Body of pancreas (tissue), 4 donors: ENCODE results near the gene TPRA1.

Experiments
- CTCF ChIP-seq, 7 experiments: fragments of 450-650 bp in 4 of 7; fragments of 200-600 bp in 3 of 7; sonication (generic) in 3 of 7; IDR thresholded peaks; one replicate each; pipeline ENCODE4 v1.5.1; 2016 to 2019; ENCODE audit warnings: antibody characterized with exemption in 7 of 7
- POLR2A ChIP-seq, 3 donors: fragments of 450-650 bp; IDR thresholded peaks; one replicate each; pipeline ENCODE4 v1.6.1; 2016; ENCODE audit warnings: antibody characterized with exemption in 3 of 3, mild to moderate bottlenecking in 2 of 3

- TF ChIP-seq CTCF (IDR thresholded peaks at IDR 0.05) (no peak), POLR2A (IDR thresholded peaks at IDR 0.05) (no peak)
Measured at GRCh38 chr3:127604546-127605165, 14.1 kb upstream of the TPRA1 start.
